GM12892 (cell line): ENCODE data around the gene AKAP10.
"Not testable (repeated sequence)": the region's sequence is repeated elsewhere in the genome, so short reads cannot be mapped to it uniquely, and the experiment has no call there.

Experiments
- POLR2A ChIP-seq: IDR thresholded peaks from 2 replicates; pipeline ENCODE4 v1.6.1; 2011; ENCODE audit warnings: low read depth, low read length, control low read depth
- POLR2AphosphoS5 ChIP-seq: IDR thresholded peaks from 2 replicates; pipeline ENCODE4 v1.6.1; 2011; ENCODE audit warnings: low read depth, low read length, control low read depth
- TAF1 ChIP-seq: IDR thresholded peaks from 2 replicates; pipeline ENCODE4 v1.6.1; 2011; ENCODE audit warnings: low read depth, mild to moderate bottlenecking, control low read depth, low read length, borderline replicate concordance

DNA sequence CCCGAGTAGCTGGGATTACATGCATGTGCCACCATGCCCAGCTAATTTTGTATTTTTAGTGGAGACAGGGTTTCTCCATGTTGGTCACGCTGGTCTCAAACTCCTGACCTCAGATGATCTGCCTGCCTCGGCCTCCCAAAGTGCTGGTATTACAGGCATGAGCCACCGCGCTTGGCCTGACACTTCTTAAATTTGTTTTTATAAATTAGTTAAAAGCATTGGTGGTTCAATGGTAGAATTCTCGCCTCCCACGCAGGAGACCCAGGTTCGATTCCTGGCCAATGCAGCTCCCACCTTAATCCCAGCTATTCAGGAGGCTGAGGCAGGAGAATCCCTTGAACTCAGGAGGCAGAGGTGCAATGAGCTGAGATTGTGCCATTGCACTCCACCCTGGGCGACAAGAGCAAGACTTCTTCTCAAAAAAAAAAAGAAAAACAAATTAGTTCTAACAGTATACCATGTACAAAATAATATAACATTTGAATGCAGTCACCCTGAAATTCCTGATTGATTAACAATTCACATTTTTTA is 116.9 kb downstream of the AKAP10 start:
- not testable (repeated sequence) for TF ChIP-seq TAF1, POLR2A, POLR2AphosphoS5
